HFFc6 (cell line): ENCODE measurements around the gene ULK4. TPM values are rescaled to one million over a fixed set of nuclear protein-coding genes. Genes with fewer than 3 reads are reported as not detected.

ENCODE experiments used
- DNase-seq: peaks from one replicate; pipeline ENCODE4 v3.0.0-alpha.2; 2018
- H3K27ac Mint-ChIP-seq: 2 replicates; pipeline ENCODE4 v1.8.0; 2020; ENCODE audit warnings: mild to moderate bottlenecking, mixed read lengths
- H3K27me3 Mint-ChIP-seq: 2 replicates; pipeline ENCODE4 v1.8.0; 2021; ENCODE audit warnings: mild to moderate bottlenecking, moderate library complexity, mixed read lengths; ENCODE audit not compliant: insufficient read depth
- H3K36me3 Mint-ChIP-seq: 2 replicates; pipeline ENCODE4 v1.8.0; 2021; ENCODE audit warnings: low read depth, mixed read lengths
- H3K4me1 Mint-ChIP-seq: 2 replicates; pipeline ENCODE4 v1.8.0; 2020; ENCODE audit warnings: low read depth, mixed read lengths
- H3K4me3 Mint-ChIP-seq: 2 replicates; pipeline ENCODE4 v1.8.0; 2020; ENCODE audit warnings: mild to moderate bottlenecking, moderate library complexity, mixed read lengths
- H3K9me3 Mint-ChIP-seq: 2 replicates; pipeline ENCODE4 v1.8.0; 2020; ENCODE audit warnings: mild to moderate bottlenecking, mixed read lengths
- CTCF ChIP-seq: fragments of 200-600 bp; sonication (generic); IDR thresholded peaks from 2 replicates; pipeline ENCODE4 v1.5.0; 2021; ENCODE audit warnings: antibody characterized with exemption, mild to moderate bottlenecking
- total RNA-seq, 6 experiments: library from RNA; stranded (reverse); fragmentation: NEBNext Ultra II Directional; extraction: Animal tissue kit (Norgen Biotek cat#: 25700); gene quantifications; 2 replicates in 1 of 6; 3 replicates in 5 of 6; pipeline ENCODE4 v1.2.3, GENCODE V29; 2021

The ULK4 gene
- total RNA-seq, 6 experiments from 2014 or later: 6.0 to 8.6 (median 6.7) TPM

- H3K4me3 Mint-ChIP-seq: no peak overlapping the region
- no peaks in the 10 kb centered on the region for H3K36me3 Mint-ChIP-seq
- peaks cover 4% of the 10 kb centered on the region for H3K9me3 Mint-ChIP-seq
- no peak for TF ChIP-seq CTCF
- no peak for DNase-seq
- H3K27ac Mint-ChIP-seq: no peak overlapping the region
- H3K4me1 Mint-ChIP-seq: no peaks in the 10 kb centered on the region
- H3K27me3 Mint-ChIP-seq: no peaks in the 10 kb centered on the region; the same call in 1 of the 2 replicates
These were observed 443.3 kb downstream of the ULK4 start for GRCh38 chr3:41518626-41519025.

- peaks cover 24% of the 10 kb centered on the region for H3K9me3 Mint-ChIP-seq
- no peaks in the 10 kb centered on the region for H3K27me3 Mint-ChIP-seq
- no peaks in the 10 kb centered on the region for H3K36me3 Mint-ChIP-seq
- no peak for DNase-seq
- no peak overlapping the region for H3K4me3 Mint-ChIP-seq
- H3K27ac Mint-ChIP-seq: no peak overlapping the region
- TF ChIP-seq CTCF: no peak
- no peaks in the 10 kb centered on the region for H3K4me1 Mint-ChIP-seq
These were observed 453.7 kb downstream of the ULK4 start for GRCh38 chr3:41508063-41508696.

GRCh38 chr3:41507336-41508062, 454.4 kb downstream of the ULK4 start:
- H3K27me3 Mint-ChIP-seq: no peaks in the 10 kb centered on the region
- no peak for TF ChIP-seq CTCF
- H3K4me1 Mint-ChIP-seq: no peaks in the 10 kb centered on the region
- H3K9me3 Mint-ChIP-seq: peaks cover 24% of the 10 kb centered on the region
- DNase-seq: no peak
- no peak overlapping the region for H3K27ac Mint-ChIP-seq
- no peaks in the 10 kb centered on the region for H3K36me3 Mint-ChIP-seq
- H3K4me3 Mint-ChIP-seq: no peak overlapping the region

GRCh38 chr3:41503998-41504623, 457.8 kb downstream of the ULK4 start:
- H3K4me1 Mint-ChIP-seq: no peaks in the 10 kb centered on the region
- H3K27me3 Mint-ChIP-seq: no peaks in the 10 kb centered on the region
- no peak overlapping the region for H3K4me3 Mint-ChIP-seq
- no peak for TF ChIP-seq CTCF
- H3K36me3 Mint-ChIP-seq: no peaks in the 10 kb centered on the region
- no peak overlapping the region for H3K27ac Mint-ChIP-seq
- peaks cover 10% of the 10 kb centered on the region for H3K9me3 Mint-ChIP-seq
- DNase-seq: no peak

- Mint-ChIP-seq H3K36me3 (no peaks in the 10 kb centered on the region), H3K9me3 (no peaks in the 10 kb centered on the region), H3K4me1 (no peaks in the 10 kb centered on the region), H3K4me3 (no peak overlapping the region), H3K27ac (no peak overlapping the region), H3K27me3 (no peaks in the 10 kb centered on the region)
- no peak for TF ChIP-seq CTCF
- no peak for DNase-seq
These were observed 459.4 kb downstream of the ULK4 start for GRCh38 chr3:41502481-41502880.
